B cell (primary cell): ENCODE results near the gene ARSI. TPM values are rescaled to one million over a fixed set of nuclear protein-coding genes. Genes with fewer than 3 reads are reported as not detected.

Source experiments
- ATAC-seq: fragments of 200-7000 bp; cut with Tn5 transposase; one replicate; pipeline ENCODE4 v1.10.0; 2021; ENCODE audit warnings: low read depth, mild to moderate bottlenecking, moderate number of reproducible peaks, moderate library complexity
- CTCF ChIA-PET: fragments of 350-600 bp; sonication (Branson Sonifier 250); formaldehyde crosslinking; loops from one replicate; lab custom pipeline; 2021; ENCODE audit warnings: antibody characterized with exemption, inconsistent platforms; lab: Charles Lee
- POLR2A ChIA-PET: fragments of 350-600 bp; sonication (Branson Sonifier 250); formaldehyde crosslinking; loops from one replicate; lab custom pipeline; 2021; ENCODE audit warnings: antibody characterized with exemption; lab: Charles Lee
- DNase-seq: peaks from one replicate; pipeline ENCODE4 v3.0.0; 2013
- H2AFZ ChIP-seq: 2 replicates; pipeline ENCODE4 v1.6.1; 2012; ENCODE audit warnings: mild to moderate bottlenecking, low read depth, low read length; ENCODE audit not compliant: insufficient read depth, poor library complexity, severe bottlenecking
- H3K27ac ChIP-seq, 2 donors: 1 replicate in 1 of 2; 2 replicates in 1 of 2; pipeline ENCODE4 v1.5.1; 2012 to 2013; ENCODE audit warnings: low read length in 2 of 2, mild to moderate bottlenecking in 2 of 2, moderate library complexity in 1 of 2
- H3K27me3 ChIP-seq, 4 experiments: fragments of 200-600 bp in 1 of 4; sonication (generic) in 1 of 4; replicated peaks in 1 of 4; 1 replicate in 2 of 4; 2 replicates in 2 of 4; pipeline versions ENCODE4 v1.6.1 to v1.7.0; 2013 to 2016; ENCODE audit warnings: low read length in 3 of 4, mild to moderate bottlenecking in 2 of 4, mixed read lengths in 1 of 4, moderate library complexity in 1 of 4; ENCODE audit not compliant: insufficient read depth in 4 of 4, control insufficient read depth in 3 of 4; ENCODE audit errors: control extremely low read depth in 1 of 4
- H3K36me3 ChIP-seq, 2 experiments: replicated peaks in 1 of 2; 1 replicate in 1 of 2; 2 replicates in 1 of 2; pipeline versions ENCODE4 v1.6.1 to v1.7.1; 2013; ENCODE audit warnings: low read length in 1 of 2; ENCODE audit not compliant: insufficient read depth in 2 of 2, control insufficient read depth in 1 of 2; ENCODE audit errors: control extremely low read depth in 1 of 2, extremely low read depth in 1 of 2
- H3K4me1 ChIP-seq, 2 donors: fragments of 200-600 bp in 1 of 2; sonication (generic) in 1 of 2; 1 replicate in 1 of 2; 2 replicates in 1 of 2; pipeline versions ENCODE4 v1.5.1 to v1.6.1; 2013 to 2017; ENCODE audit warnings: low read length in 2 of 2; ENCODE audit not compliant: control insufficient read depth in 2 of 2, insufficient read depth in 2 of 2
- H3K4me2 ChIP-seq: replicated peaks from 2 replicates; pipeline ENCODE3; 2012; ENCODE audit warnings: mild to moderate bottlenecking, low read depth, low read length; ENCODE audit not compliant: poor library complexity, severe bottlenecking
- H3K4me3 ChIP-seq, 5 experiments: fragments of 200-600 bp in 1 of 5; sonication (generic) in 1 of 5; 1 replicate in 3 of 5; 2 replicates in 2 of 5; pipeline versions ENCODE4 v1.5.1 to v1.7.0; 2011 to 2016; ENCODE audit warnings: low read length in 4 of 5, mild to moderate bottlenecking in 4 of 5, low read depth in 2 of 5, control low read depth in 1 of 5, moderate library complexity in 1 of 5; ENCODE audit not compliant: insufficient read depth in 1 of 5; ENCODE audit errors: control extremely low read depth in 1 of 5, extremely low read depth in 1 of 5
- H3K79me2 ChIP-seq: fragments of 200-600 bp; sonication (generic); one replicate; pipeline ENCODE4 v1.6.0; 2016; ENCODE audit warnings: low read length; ENCODE audit not compliant: control insufficient read depth, insufficient read depth
- H3K9ac ChIP-seq: fragments of 200-600 bp; sonication (generic); 2 replicates; pipeline ENCODE4 v1.6.1; 2017; ENCODE audit warnings: mild to moderate bottlenecking, low read length, moderate library complexity
- H3K9me3 ChIP-seq, 3 donors: one replicate each; pipeline versions ENCODE4 v1.6.1 to v1.7.1; 2013; ENCODE audit warnings: low read length in 2 of 3; ENCODE audit not compliant: control insufficient read depth in 2 of 3, insufficient read depth in 1 of 3; ENCODE audit errors: control extremely low read depth in 1 of 3
- H4K20me1 ChIP-seq: 2 replicates; pipeline ENCODE4 v1.6.0; 2012; ENCODE audit warnings: mild to moderate bottlenecking, low read length; ENCODE audit not compliant: insufficient read depth, control insufficient read depth, poor library complexity, severe bottlenecking
- H3K27ac Mint-ChIP-seq: one replicate; pipeline ENCODE4 v1.8.0; 2021; ENCODE audit warnings: mixed read lengths
- H3K27me3 Mint-ChIP-seq: one replicate; pipeline ENCODE4 v1.8.0; 2021; ENCODE audit warnings: mixed read lengths
- H3K4me1 Mint-ChIP-seq: one replicate; pipeline ENCODE4 v1.8.0; 2021; ENCODE audit warnings: mixed read lengths
- H3K4me3 Mint-ChIP-seq: one replicate; pipeline ENCODE4 v1.8.0; 2021; ENCODE audit warnings: mixed read lengths
- H3K9me3 Mint-ChIP-seq: one replicate; pipeline ENCODE4 v1.8.0; 2022; ENCODE audit warnings: mixed read lengths; ENCODE audit not compliant: insufficient read depth
- EZH2 ChIP-seq: IDR thresholded peaks from 2 replicates; pipeline ENCODE4 v1.6.1; 2012; ENCODE audit warnings: borderline replicate concordance, low read depth, mild to moderate bottlenecking, moderate library complexity, low read length; ENCODE audit not compliant: insufficient read depth, poor library complexity, severe bottlenecking
- WGBS: methylation state at CpG from one replicate; pipeline ENCODE4 v1.1.5; 2013; ENCODE audit warnings: missing lambda C conversion rate; ENCODE audit not compliant: insufficient coverage; 5-methylcytosine and 5-hydroxymethylcytosine counted together
- intact Hi-C: fragments of 100-400 bp; cut with micrococcal nuclease; formaldehyde crosslinking; loops from one replicate; pipeline ENCODE4 v1.10.0; 2022
- polyA plus RNA-seq: library from polyadenylated mRNA; depleted of rRNA; stranded (reverse); fragments of >200 nt; gene quantifications from 2 replicates; pipeline ENCODE4 v1.2.3, GENCODE V29; 2012
- total RNA-seq, 2 donors: library from RNA; stranded (reverse); fragments of 120-200 nt in 1 of 2; gene quantifications; 1 replicate in 1 of 2; 2 replicates in 1 of 2; pipeline versions ENCODE4 v1.2.3 to v1.2.4, GENCODE V29; 2013 to 2022
- TF ChIP-seq, protein P1 (sequence below): fragments of 200-600 bp; IDR thresholded peaks from one replicate; pipeline ENCODE4 v1.8.0; 2022; ENCODE audit warnings: antibody characterized with exemption, mild to moderate bottlenecking

Gene ARSI
- total and polyA plus RNA-seq, 2 donors (not counting 1 experiment from before 2014, with no cell fraction given), result not detected

DNA sequence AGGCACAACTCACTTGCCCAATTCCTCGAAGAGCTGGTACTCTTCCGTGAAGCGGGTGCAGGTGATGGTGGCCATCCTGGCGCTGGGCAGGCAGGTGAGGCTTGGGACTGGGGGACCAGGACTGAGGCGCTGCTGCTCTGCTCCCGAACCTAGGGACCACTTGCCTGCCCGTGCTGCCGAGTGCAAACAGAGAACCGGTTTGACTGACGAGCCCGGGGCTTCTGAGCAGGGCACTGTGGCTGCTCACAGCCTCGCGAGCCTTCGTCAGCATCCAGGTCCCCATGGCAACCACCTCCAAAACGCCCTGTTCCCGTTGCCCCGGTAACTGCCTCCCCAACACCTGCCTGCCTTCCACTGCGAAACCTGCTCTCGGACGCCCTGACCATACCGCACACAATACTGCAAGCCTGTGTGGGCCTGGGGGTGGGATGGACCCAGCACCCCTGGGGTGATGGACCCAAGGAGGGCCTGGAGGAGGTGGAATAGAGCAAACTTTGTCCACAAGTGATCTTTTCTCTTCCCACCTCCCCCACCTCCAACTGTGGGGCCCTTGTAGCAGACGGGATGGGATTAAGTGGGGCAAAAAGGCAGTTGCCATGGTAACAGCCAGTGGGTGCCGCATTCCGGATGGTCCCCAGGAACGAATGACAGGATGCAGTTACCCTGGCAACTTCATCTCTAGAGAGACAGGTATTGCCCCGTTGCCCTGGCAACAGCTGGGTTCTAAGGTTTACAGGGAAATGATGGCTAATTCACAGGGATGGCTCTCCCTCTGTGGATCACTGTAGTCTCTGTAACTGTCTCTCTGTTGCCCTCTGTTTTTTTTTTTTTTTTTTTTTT lies 12.9 kb downstream of the ARSI start, which contains the start of gene CAMK2A:
Gene CAMK2A (minus strand): TSS at position 223 of the 840 bp plus-strand sequence. CDS start 148 bp downstream, at position 75.
- Histone ChIP-seq H3K79me2 (no peaks in the 10 kb centered on the region), H4K20me1 (no peaks in the 10 kb centered on the region), H2AFZ (no peak within 1 kb of the TSS), H3K4me3 (no peak within 1 kb of the TSS), H3K4me2 (no peak within 1 kb of the TSS), H3K36me3 (no peaks in the 10 kb centered on the region), H3K4me1 (no peaks in the 10 kb centered on the region), H3K27ac (no peak within 1 kb of the TSS), H3K9ac (no peak within 1 kb of the TSS), H3K9me3 (no peaks in the 10 kb centered on the region), H3K27me3 (peaks cover 0 to 9% (median 3%) of the 10 kb centered on the region in 4 experiments)
- Mint-ChIP-seq H3K4me3 (no peak within 1 kb of the TSS), H3K27me3 (peaks cover 8% of the 10 kb centered on the region), H3K4me1 (no peaks in the 10 kb centered on the region), H3K27ac (no peak within 1 kb of the TSS), H3K9me3 (no peaks in the 10 kb centered on the region)
- intact Hi-C loops, result no loop called here
- CTCF ChIA-PET, result no interaction called here
- 61% methylated on average over 18 of the region's 26 CpGs for WGBS
- DNase-seq (no peak), ATAC-seq (no peak)
- TF ChIP-seq, protein P1, sequence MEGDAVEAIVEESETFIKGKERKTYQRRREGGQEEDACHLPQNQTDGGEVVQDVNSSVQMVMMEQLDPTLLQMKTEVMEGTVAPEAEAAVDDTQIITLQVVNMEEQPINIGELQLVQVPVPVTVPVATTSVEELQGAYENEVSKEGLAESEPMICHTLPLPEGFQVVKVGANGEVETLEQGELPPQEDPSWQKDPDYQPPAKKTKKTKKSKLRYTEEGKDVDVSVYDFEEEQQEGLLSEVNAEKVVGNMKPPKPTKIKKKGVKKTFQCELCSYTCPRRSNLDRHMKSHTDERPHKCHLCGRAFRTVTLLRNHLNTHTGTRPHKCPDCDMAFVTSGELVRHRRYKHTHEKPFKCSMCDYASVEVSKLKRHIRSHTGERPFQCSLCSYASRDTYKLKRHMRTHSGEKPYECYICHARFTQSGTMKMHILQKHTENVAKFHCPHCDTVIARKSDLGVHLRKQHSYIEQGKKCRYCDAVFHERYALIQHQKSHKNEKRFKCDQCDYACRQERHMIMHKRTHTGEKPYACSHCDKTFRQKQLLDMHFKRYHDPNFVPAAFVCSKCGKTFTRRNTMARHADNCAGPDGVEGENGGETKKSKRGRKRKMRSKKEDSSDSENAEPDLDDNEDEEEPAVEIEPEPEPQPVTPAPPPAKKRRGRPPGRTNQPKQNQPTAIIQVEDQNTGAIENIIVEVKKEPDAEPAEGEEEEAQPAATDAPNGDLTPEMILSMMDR, result no peak
- no peak for TF ChIP-seq EZH2
- POLR2A ChIA-PET, result interaction anchor here (0.6 to 0.8 kb wide), 2 partner anchors 90 to 298 kb away, joined by 3 read pairs; no protein-coding TSS in a partner anchor

DNA sequence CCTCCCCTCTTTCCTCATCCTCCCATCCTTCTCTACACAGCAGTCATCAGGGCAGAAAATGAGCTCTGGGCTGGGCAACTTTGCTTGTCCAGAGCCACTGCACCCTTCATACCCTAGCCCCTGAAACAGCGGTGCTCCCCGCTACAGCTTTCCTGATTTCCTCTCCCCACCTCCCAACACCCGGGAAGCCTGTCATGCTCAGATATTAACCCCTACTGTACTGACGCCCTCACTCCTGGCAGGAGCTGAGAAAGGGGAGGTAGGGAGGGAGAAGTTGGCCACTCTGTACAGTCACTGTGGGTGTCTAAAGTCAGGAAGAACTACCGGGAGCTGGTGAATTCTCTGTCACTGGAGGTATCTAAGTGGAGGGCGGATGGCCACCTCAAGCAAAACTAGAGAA lies 13.9 kb downstream of the ARSI start:
- Histone ChIP-seq H3K27ac (no peak overlapping the region), H3K9me3 (no peaks in the 10 kb centered on the region), H3K79me2 (no peaks in the 10 kb centered on the region), H4K20me1 (no peaks in the 10 kb centered on the region), H3K4me3 (no peak overlapping the region), H3K4me2 (no peak overlapping the region), H3K9ac (no peak overlapping the region), H2AFZ (no peak overlapping the region), H3K27me3 (peaks cover 0 to 9% (median 3%) of the 10 kb centered on the region in 4 experiments), H3K4me1 (no peaks in the 10 kb centered on the region), H3K36me3 (no peaks in the 10 kb centered on the region)
- no peak for TF ChIP-seq EZH2
- TF ChIP-seq, protein P1, result no peak
- POLR2A ChIA-PET, result no interaction called here
- no peak overlapping the region for H3K27ac Mint-ChIP-seq
- no peaks in the 10 kb centered on the region for H3K4me1 Mint-ChIP-seq
- CTCF ChIA-PET, result no interaction called here
- H3K9me3 Mint-ChIP-seq, result no peaks in the 10 kb centered on the region
- H3K4me3 Mint-ChIP-seq, result no peak overlapping the region
- WGBS, result 60% methylated on average over 1 of the region's 6 CpGs
- intact Hi-C loops, result no loop called here
- peaks cover 11% of the 10 kb centered on the region for H3K27me3 Mint-ChIP-seq
- ATAC-seq (no peak), DNase-seq (no peak)
